SK-N-MC (cell line): ENCODE data around the gene IPP.

ENCODE experiments used
- EZH2 ChIP-seq: fragments of 200-600 bp; sonication (generic); IDR thresholded peaks from one replicate; pipeline ENCODE4 v1.6.1; 2017; ENCODE audit warnings: antibody characterized with exemption
- FOXP2 ChIP-seq: optimal IDR thresholded peaks from 2 replicates; pipeline ENCODE3; 2011; ENCODE audit warnings: mild to moderate bottlenecking, moderate library complexity; ENCODE audit not compliant: insufficient read depth; ENCODE audit errors: extremely low read length, control extremely low read depth
- POLR2AphosphoS5 ChIP-seq: IDR thresholded peaks from 2 replicates; pipeline ENCODE4 v1.6.1; 2012; ENCODE audit warnings: mild to moderate bottlenecking, low read depth, low read length, borderline replicate concordance

GRCh38 chr1:45658171-45658570 lies 92.3 kb downstream of the IPP start:
- TF ChIP-seq POLR2AphosphoS5 (no peak), EZH2 (no peak), FOXP2 (no peak)
